Erythroblast (primary cell): Measurements from ENCODE around the gene KRT25.

Experiments
- GATA1 ChIP-seq: IDR thresholded peaks from 2 replicates; pipeline ENCODE4 v1.6.1; 2011; ENCODE audit warnings: low read depth, mild to moderate bottlenecking, control low read depth, low read length, moderate library complexity
- POLR2A ChIP-seq: IDR thresholded peaks from 2 replicates; pipeline ENCODE4 v1.6.1; 2011; ENCODE audit warnings: mild to moderate bottlenecking, low read length

- TF ChIP-seq POLR2A = no peak
- TF ChIP-seq GATA1 = no peak
These were observed 24.2 kb downstream of the KRT25 start for GRCh38 chr17:40730970-40731369.
